Measurements from ENCODE around the gene NOX3.
A peak's percentile ranks its signal among the peaks of the same experiment; 100 is the strongest.

Gene NOX3

GRCh38 chr6:155409391-155409790 lies 46.2 kb downstream of the NOX3 start:
- DNase-seq = no peak
- in situ Hi-C loops (cut with MboI; ENCODE audit: low pct_unique_long_range_greater_than_20kb, low sequenced_read_pairs) = no loop called here

GRCh38 chr6:155408981-155409380 lies 46.7 kb downstream of the NOX3 start:
- DNase-seq = no peak
- in situ Hi-C loops (cut with MboI; ENCODE audit: low pct_unique_long_range_greater_than_20kb, low sequenced_read_pairs) = no loop called here

- in situ Hi-C loops (cut with MboI; ENCODE audit: low pct_unique_long_range_greater_than_20kb, low sequenced_read_pairs) = no loop called here
Observed at GRCh38 chr6:155408231-155408630, 47.4 kb downstream of the NOX3 start.

GRCh38 chr6:155406801-155407200 lies 48.8 kb downstream of the NOX3 start:
- no peak for DNase-seq
- in situ Hi-C loops (cut with MboI; ENCODE audit: low pct_unique_long_range_greater_than_20kb, low sequenced_read_pairs) = no loop called here

More at GRCh38 chr6:155408231-155408630, 47.4 kb downstream of the NOX3 start:
- no peak for DNase-seq

GRCh38 chr6:155404937-155405336 lies 50.7 kb downstream of the NOX3 start:
- DNase-seq = no peak
- in situ Hi-C loops (cut with MboI; ENCODE audit: low pct_unique_long_range_greater_than_20kb, low sequenced_read_pairs) = no loop called here

GRCh38 chr6:155402656-155403304 lies 52.9 kb downstream of the NOX3 start:
- DNase-seq = no peak
- in situ Hi-C loops (cut with MboI; ENCODE audit: low pct_unique_long_range_greater_than_20kb, low sequenced_read_pairs) = no loop called here

GRCh38 chr6:155400654-155400965 lies 55.0 kb downstream of the NOX3 start:
- no peak for DNase-seq
- in situ Hi-C loops (cut with MboI; ENCODE audit: low pct_unique_long_range_greater_than_20kb, low sequenced_read_pairs) = no loop called here

GRCh38 chr6:155399745-155400653 lies 55.6 kb downstream of the NOX3 start:
- in situ Hi-C loops (cut with MboI; ENCODE audit: low pct_unique_long_range_greater_than_20kb, low sequenced_read_pairs) = no loop called here
- DNase-seq = no peak

- DNase-seq = peak; percentile 15
- in situ Hi-C loops (cut with MboI; ENCODE audit: low pct_unique_long_range_greater_than_20kb, low sequenced_read_pairs) = no loop called here
Observed at GRCh38 chr6:155399062-155399744, 56.4 kb downstream of the NOX3 start.

GRCh38 chr6:155398701-155399061 lies 57.0 kb downstream of the NOX3 start:
- in situ Hi-C loops (cut with MboI; ENCODE audit: low pct_unique_long_range_greater_than_20kb, low sequenced_read_pairs) = no loop called here

GRCh38 chr6:155398221-155398620 lies 57.4 kb downstream of the NOX3 start:
- DNase-seq = no peak
- in situ Hi-C loops (cut with MboI; ENCODE audit: low pct_unique_long_range_greater_than_20kb, low sequenced_read_pairs) = no loop called here

More at GRCh38 chr6:155398701-155399061, 57.0 kb downstream of the NOX3 start:
- DNase-seq = no peak

GRCh38 chr6:155397172-155397705 lies 58.4 kb downstream of the NOX3 start:
- in situ Hi-C loops (cut with MboI; ENCODE audit: low pct_unique_long_range_greater_than_20kb, low sequenced_read_pairs) = no loop called here
- DNase-seq = no peak

- in situ Hi-C loops (cut with MboI; ENCODE audit: low pct_unique_long_range_greater_than_20kb, low sequenced_read_pairs) = no loop called here
- DNase-seq = no peak
Observed at GRCh38 chr6:155396605-155397004, 59.0 kb downstream of the NOX3 start.

GRCh38 chr6:155395339-155395738 lies 60.3 kb downstream of the NOX3 start:
- in situ Hi-C loops (cut with MboI; ENCODE audit: low pct_unique_long_range_greater_than_20kb, low sequenced_read_pairs) = no loop called here
- DNase-seq = no peak

- no peak for DNase-seq
- in situ Hi-C loops (cut with MboI; ENCODE audit: low pct_unique_long_range_greater_than_20kb, low sequenced_read_pairs) = no loop called here
Observed at GRCh38 chr6:155389130-155389529, 66.5 kb downstream of the NOX3 start.

- no peak for DNase-seq
- in situ Hi-C loops (cut with MboI; ENCODE audit: low pct_unique_long_range_greater_than_20kb, low sequenced_read_pairs) = no loop called here
Observed at GRCh38 chr6:155388591-155388990, 67.0 kb downstream of the NOX3 start.

GRCh38 chr6:155387481-155387880 lies 68.2 kb downstream of the NOX3 start:
- in situ Hi-C loops (cut with MboI; ENCODE audit: low pct_unique_long_range_greater_than_20kb, low sequenced_read_pairs) = no loop called here
- DNase-seq = no peak

GRCh38 chr6:155384321-155384952 lies 71.2 kb downstream of the NOX3 start:
- DNase-seq = no peak
- in situ Hi-C loops (cut with MboI; ENCODE audit: low pct_unique_long_range_greater_than_20kb, low sequenced_read_pairs) = no loop called here

- in situ Hi-C loops (cut with MboI; ENCODE audit: low pct_unique_long_range_greater_than_20kb, low sequenced_read_pairs) = no loop called here
- no peak for DNase-seq
Observed at GRCh38 chr6:155383913-155384312, 71.7 kb downstream of the NOX3 start.

GRCh38 chr6:155382338-155382685 lies 73.3 kb downstream of the NOX3 start:
- DNase-seq = no peak
- in situ Hi-C loops (cut with MboI; ENCODE audit: low pct_unique_long_range_greater_than_20kb, low sequenced_read_pairs) = no loop called here
